Measurements from ENCODE around the gene KDM5B.

DNA sequence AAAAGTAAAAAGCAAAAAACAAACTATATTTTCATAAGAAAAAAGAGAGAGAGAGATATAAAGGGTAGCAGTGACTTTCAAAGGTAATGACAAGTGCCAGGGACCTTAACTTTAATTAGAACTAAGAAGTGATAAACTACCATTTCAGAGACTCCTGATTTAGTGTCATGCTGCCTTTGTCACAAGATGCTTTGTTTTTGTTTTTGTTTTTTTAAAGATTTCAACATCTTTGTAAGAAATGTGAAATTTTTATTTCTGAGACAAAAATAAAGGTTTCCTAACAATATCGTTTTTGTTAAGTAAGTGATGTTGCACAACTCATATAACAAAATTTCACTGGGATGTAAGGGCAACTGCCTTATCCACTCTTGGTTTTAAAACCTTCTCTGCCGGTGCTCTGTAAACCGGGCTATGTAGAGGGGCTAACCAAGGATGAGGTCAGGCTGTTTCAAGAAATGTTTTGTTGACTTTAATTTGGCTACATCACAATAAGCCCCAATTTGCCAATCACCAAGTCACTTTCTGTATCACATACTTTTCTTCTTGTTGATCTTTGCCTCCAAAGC lies 62.8 kb downstream of the KDM5B start:
- TF ChIP-seq, protein P1, sequence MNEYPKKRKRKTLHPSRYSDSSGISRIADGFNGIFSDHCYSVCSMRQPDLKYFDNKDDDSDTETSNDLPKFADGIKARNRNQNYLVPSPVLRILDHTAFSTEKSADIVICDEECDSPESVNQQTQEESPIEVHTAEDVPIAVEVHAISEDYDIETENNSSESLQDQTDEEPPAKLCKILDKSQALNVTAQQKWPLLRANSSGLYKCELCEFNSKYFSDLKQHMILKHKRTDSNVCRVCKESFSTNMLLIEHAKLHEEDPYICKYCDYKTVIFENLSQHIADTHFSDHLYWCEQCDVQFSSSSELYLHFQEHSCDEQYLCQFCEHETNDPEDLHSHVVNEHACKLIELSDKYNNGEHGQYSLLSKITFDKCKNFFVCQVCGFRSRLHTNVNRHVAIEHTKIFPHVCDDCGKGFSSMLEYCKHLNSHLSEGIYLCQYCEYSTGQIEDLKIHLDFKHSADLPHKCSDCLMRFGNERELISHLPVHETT (tag by site-specific recombination; IDR thresholded peaks at IDR 0.05), result no peak
- TF ChIP-seq ZNF366 (tag by site-specific recombination; conservative IDR thresholded peaks at IDR 0.05) (no peak), KLF16 (tag by site-specific recombination; IDR thresholded peaks at IDR 0.05) (no peak), ZEB2 (tag by site-specific recombination; IDR thresholded peaks at IDR 0.05) (no peak), ZFP41 (tag by site-specific recombination; IDR thresholded peaks at IDR 0.05; ENCODE audit: borderline replicate concordance) (no peak), GLIS1 (tag by site-specific recombination; IDR thresholded peaks at IDR 0.05) (no peak), ZFHX2 (tag by site-specific recombination; conservative IDR thresholded peaks at IDR 0.05) (no peak), SALL2 (tag by site-specific recombination; IDR thresholded peaks at IDR 0.05; ENCODE audit: borderline replicate concordance) (no peak)
- TF ChIP-seq, protein P2, sequence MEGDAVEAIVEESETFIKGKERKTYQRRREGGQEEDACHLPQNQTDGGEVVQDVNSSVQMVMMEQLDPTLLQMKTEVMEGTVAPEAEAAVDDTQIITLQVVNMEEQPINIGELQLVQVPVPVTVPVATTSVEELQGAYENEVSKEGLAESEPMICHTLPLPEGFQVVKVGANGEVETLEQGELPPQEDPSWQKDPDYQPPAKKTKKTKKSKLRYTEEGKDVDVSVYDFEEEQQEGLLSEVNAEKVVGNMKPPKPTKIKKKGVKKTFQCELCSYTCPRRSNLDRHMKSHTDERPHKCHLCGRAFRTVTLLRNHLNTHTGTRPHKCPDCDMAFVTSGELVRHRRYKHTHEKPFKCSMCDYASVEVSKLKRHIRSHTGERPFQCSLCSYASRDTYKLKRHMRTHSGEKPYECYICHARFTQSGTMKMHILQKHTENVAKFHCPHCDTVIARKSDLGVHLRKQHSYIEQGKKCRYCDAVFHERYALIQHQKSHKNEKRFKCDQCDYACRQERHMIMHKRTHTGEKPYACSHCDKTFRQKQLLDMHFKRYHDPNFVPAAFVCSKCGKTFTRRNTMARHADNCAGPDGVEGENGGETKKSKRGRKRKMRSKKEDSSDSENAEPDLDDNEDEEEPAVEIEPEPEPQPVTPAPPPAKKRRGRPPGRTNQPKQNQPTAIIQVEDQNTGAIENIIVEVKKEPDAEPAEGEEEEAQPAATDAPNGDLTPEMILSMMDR (tag by site-specific recombination; IDR thresholded peaks at IDR 0.05), result no peak
- TF ChIP-seq, protein P3, sequence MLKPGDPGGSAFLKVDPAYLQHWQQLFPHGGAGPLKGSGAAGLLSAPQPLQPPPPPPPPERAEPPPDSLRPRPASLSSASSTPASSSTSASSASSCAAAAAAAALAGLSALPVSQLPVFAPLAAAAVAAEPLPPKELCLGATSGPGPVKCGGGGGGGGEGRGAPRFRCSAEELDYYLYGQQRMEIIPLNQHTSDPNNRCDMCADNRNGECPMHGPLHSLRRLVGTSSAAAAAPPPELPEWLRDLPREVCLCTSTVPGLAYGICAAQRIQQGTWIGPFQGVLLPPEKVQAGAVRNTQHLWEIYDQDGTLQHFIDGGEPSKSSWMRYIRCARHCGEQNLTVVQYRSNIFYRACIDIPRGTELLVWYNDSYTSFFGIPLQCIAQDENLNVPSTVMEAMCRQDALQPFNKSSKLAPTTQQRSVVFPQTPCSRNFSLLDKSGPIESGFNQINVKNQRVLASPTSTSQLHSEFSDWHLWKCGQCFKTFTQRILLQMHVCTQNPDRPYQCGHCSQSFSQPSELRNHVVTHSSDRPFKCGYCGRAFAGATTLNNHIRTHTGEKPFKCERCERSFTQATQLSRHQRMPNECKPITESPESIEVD (tag by site-specific recombination; IDR thresholded peaks at IDR 0.05), result no peak
- TF ChIP-seq, protein P4, sequence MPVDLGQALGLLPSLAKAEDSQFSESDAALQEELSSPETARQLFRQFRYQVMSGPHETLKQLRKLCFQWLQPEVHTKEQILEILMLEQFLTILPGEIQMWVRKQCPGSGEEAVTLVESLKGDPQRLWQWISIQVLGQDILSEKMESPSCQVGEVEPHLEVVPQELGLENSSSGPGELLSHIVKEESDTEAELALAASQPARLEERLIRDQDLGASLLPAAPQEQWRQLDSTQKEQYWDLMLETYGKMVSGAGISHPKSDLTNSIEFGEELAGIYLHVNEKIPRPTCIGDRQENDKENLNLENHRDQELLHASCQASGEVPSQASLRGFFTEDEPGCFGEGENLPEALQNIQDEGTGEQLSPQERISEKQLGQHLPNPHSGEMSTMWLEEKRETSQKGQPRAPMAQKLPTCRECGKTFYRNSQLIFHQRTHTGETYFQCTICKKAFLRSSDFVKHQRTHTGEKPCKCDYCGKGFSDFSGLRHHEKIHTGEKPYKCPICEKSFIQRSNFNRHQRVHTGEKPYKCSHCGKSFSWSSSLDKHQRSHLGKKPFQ (tag by site-specific recombination; IDR thresholded peaks at IDR 0.05), result no peak

Data from HEK293 (cell line).